Calu3 (cell line): ENCODE data around the gene ZNF710. TPM values are rescaled to one million over a fixed set of nuclear protein-coding genes. Genes with fewer than 3 reads are reported as not detected.

Experiments
- BruUV-seq: library from RNA; stranded (reverse); fragments of 400-500 nt; replicated peaks from 2 replicates; lab custom pipeline; 2021; lab: Mats Ljungman, UMichigan
- CTCF ChIA-PET: fragments of 300-600 bp; sonication (Branson Sonifier 250); formaldehyde crosslinking; loops from one replicate; lab custom pipeline; 2022; ENCODE audit warnings: antibody characterized with exemption; lab: Charles Lee
- DNase-seq: peaks from one replicate; pipeline ENCODE4 v3.0.0; 2022
- H3K27ac Mint-ChIP-seq: one replicate; pipeline ENCODE4 v1.8.0; 2022; ENCODE audit warnings: mixed read lengths; ENCODE audit not compliant: unreplicated experiment
- H3K27me3 Mint-ChIP-seq: one replicate; pipeline ENCODE4 v1.8.0; 2022; ENCODE audit warnings: mixed read lengths; ENCODE audit not compliant: unreplicated experiment
- H3K36me3 Mint-ChIP-seq: one replicate; pipeline ENCODE4 v1.8.0; 2022; ENCODE audit warnings: mild to moderate bottlenecking, moderate library complexity, mixed read lengths; ENCODE audit not compliant: insufficient read depth, unreplicated experiment
- H3K4me1 Mint-ChIP-seq: one replicate; pipeline ENCODE4 v1.8.0; 2022; ENCODE audit warnings: mild to moderate bottlenecking, low read depth, mixed read lengths; ENCODE audit not compliant: unreplicated experiment
- H3K4me3 Mint-ChIP-seq: one replicate; pipeline ENCODE4 v1.8.0; 2022; ENCODE audit warnings: mild to moderate bottlenecking, low read depth, moderate library complexity, mixed read lengths; ENCODE audit not compliant: unreplicated experiment
- H3K9me3 Mint-ChIP-seq: one replicate; pipeline ENCODE4 v1.8.0; 2022; ENCODE audit warnings: low read depth, mixed read lengths; ENCODE audit not compliant: unreplicated experiment
- intact Hi-C: fragments of 100-400 bp; cut with micrococcal nuclease; formaldehyde crosslinking; loops from one replicate; pipeline ENCODE4 v1.10.0; 2022; ENCODE audit not compliant: unreplicated experiment
- total RNA-seq: library from RNA; stranded (reverse); gene quantifications from 2 replicates; pipeline ENCODE4 v1.2.3, GENCODE V29; 2022
- TF ChIP-seq, protein P1 (sequence below): fragments of 200-600 bp; IDR thresholded peaks from one replicate; pipeline ENCODE4 v1.8.0; 2022; ENCODE audit warnings: antibody characterized with exemption; ENCODE audit not compliant: unreplicated experiment

The ZNF710 gene
- total RNA-seq, 1 experiment from 2014 or later, result 15.4 TPM

DNA sequence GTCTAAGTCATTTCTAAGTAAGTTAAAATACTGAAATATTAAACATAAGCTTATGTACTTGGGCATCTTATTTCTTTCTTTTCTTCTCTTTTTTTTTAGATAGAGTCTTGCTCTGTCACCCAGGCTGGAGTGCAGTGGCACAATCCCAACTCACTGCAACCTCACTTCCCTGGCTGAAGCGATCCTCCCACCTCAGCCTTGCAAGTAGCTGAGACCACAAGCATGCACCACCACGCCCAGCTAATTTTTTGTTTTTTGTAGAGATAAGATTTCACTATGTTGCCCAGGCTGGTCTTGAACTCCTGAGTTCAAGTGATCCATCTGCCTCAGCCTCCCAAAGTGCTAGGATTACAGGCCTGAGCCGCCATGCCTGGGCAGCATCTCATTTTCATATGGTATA, 16.0 kb upstream of the ZNF710 start:
- DNase-seq, result no peak
- Mint-ChIP-seq H3K27me3 (peaks cover 30% of the 10 kb centered on the region), H3K36me3 (no peaks in the 10 kb centered on the region), H3K9me3 (peaks cover 3% of the 10 kb centered on the region), H3K4me3 (no peak overlapping the region), H3K4me1 (no peaks in the 10 kb centered on the region), H3K27ac (no peak overlapping the region)
- CTCF ChIA-PET, result interaction anchor here (0.6 to 1.4 kb wide), 2 partner anchors 14 to 1008 kb away, joined by 4 read pairs; no protein-coding TSS in a partner anchor
- intact Hi-C loops, result no loop called here
- TF ChIP-seq, protein P1, sequence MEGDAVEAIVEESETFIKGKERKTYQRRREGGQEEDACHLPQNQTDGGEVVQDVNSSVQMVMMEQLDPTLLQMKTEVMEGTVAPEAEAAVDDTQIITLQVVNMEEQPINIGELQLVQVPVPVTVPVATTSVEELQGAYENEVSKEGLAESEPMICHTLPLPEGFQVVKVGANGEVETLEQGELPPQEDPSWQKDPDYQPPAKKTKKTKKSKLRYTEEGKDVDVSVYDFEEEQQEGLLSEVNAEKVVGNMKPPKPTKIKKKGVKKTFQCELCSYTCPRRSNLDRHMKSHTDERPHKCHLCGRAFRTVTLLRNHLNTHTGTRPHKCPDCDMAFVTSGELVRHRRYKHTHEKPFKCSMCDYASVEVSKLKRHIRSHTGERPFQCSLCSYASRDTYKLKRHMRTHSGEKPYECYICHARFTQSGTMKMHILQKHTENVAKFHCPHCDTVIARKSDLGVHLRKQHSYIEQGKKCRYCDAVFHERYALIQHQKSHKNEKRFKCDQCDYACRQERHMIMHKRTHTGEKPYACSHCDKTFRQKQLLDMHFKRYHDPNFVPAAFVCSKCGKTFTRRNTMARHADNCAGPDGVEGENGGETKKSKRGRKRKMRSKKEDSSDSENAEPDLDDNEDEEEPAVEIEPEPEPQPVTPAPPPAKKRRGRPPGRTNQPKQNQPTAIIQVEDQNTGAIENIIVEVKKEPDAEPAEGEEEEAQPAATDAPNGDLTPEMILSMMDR, result no peak
- no TSS peak for BruUV-seq

DNA sequence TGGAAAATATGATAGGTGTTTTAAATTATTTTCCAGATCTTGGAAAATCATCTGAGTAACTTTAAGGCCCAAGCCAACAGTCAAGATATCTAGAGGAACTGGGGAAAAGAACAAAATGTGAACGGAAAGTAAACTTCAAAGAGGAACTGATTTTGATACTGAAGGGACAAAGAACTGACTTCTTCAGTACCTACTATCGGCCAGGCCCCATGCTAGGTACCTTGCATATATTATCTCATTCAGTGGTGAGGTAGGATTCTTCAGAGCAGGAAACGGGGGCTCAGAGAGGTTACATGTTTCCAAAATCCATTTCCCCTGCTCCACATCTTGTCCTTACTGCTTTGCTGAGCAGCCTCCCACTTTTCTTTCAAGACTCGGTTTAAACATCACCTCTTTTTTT, 9.8 kb upstream of the ZNF710 start:
- DNase-seq, result no peak
- no peak overlapping the region for H3K4me3 Mint-ChIP-seq
- H3K9me3 Mint-ChIP-seq, result no peaks in the 10 kb centered on the region
- no peaks in the 10 kb centered on the region for H3K4me1 Mint-ChIP-seq
- CTCF ChIA-PET, result no interaction called here
- H3K27ac Mint-ChIP-seq, result no peak overlapping the region
- TF ChIP-seq, protein P1, result no peak
- intact Hi-C loops, result no loop called here
- BruUV-seq, result no TSS peak
- H3K36me3 Mint-ChIP-seq, result no peaks in the 10 kb centered on the region
- H3K27me3 Mint-ChIP-seq, result no peaks in the 10 kb centered on the region

DNA sequence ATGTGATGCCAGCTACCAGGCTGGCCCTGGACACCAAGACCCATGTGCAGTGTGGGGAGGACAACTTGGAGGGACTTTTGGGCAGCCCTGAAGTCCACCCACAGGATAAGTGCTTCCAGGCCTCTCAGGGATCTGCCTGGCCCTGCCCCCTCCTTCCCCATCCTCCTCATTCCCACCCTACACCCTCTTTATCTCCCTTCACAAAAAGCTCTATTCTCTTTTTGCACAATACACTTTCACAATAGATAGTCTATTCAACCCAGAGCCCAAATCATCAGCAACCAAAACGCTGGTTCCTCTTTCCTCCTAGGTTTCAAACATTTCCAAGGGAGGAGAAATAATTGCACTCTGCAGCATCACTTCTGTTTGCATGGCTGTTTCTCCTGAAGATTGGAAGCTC, 7.8 kb upstream of the ZNF710 start:
- Mint-ChIP-seq H3K36me3 (no peaks in the 10 kb centered on the region), H3K4me3 (no peak overlapping the region), H3K27ac (no peak overlapping the region)

DNA sequence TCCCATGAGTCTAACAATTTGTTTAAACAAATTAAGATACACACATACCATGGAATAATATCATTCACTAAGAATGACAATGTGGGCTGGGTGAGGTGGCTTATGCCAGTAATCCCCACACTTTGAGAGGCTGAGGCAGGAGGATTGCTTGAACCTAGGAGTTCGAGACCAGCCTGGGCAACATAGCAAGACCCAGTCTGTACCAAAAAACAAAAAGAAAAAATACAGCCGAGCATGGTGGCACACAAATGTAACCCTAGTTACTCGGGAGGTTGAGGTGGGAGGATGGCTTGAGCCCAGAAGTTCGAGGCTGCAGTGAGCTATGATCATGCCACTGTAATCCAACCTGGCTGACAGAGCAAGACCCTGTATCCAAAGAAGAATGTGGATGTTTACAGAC, 4.0 kb upstream of the ZNF710 start:
- H3K4me1 Mint-ChIP-seq, result peaks cover 15% of the 10 kb centered on the region
- TF ChIP-seq, protein P1, result no peak
- peaks cover 16% of the 10 kb centered on the region for H3K36me3 Mint-ChIP-seq
- intact Hi-C loops, result no loop called here
- no peak overlapping the region for H3K27ac Mint-ChIP-seq
- DNase-seq, result no peak
- CTCF ChIA-PET, result no interaction called here
- no peak overlapping the region for H3K4me3 Mint-ChIP-seq
- no peaks in the 10 kb centered on the region for H3K27me3 Mint-ChIP-seq
- BruUV-seq, result no TSS peak
- H3K9me3 Mint-ChIP-seq, result no peaks in the 10 kb centered on the region

More for the DNA sequence above, 7.8 kb upstream of the ZNF710 start:
- no peak for DNase-seq
- H3K27me3 Mint-ChIP-seq, result no peaks in the 10 kb centered on the region
- H3K9me3 Mint-ChIP-seq, result no peaks in the 10 kb centered on the region
- peaks cover 5% of the 10 kb centered on the region for H3K4me1 Mint-ChIP-seq
- intact Hi-C loops, result no loop called here
- BruUV-seq, result no TSS peak
- TF ChIP-seq, protein P1, result no peak
- CTCF ChIA-PET, result no interaction called here
